HG02970 (cell line): ENCODE results near the gene MAD1L1.

Source experiments
- ATAC-seq: cut with Tn5 transposase; IDR thresholded peaks from one replicate; pipeline ENCODE4 v1.9.1; 2021; ENCODE audit warnings: mild to moderate bottlenecking, moderate library complexity, moderate number of reproducible peaks; ENCODE audit not compliant: unreplicated experiment, low FRiP score

Gene MAD1L1

GRCh38 chr7:1853986-1854865 lies 378.5 kb downstream of the MAD1L1 start:
- no peak for ATAC-seq

- ATAC-seq, result no peak
Measured at GRCh38 chr7:1853431-1853985, 379.2 kb downstream of the MAD1L1 start.

- ATAC-seq, result no peak
Measured at GRCh38 chr7:1852517-1853430, 380.0 kb downstream of the MAD1L1 start.

GRCh38 chr7:1851721-1852516 lies 380.8 kb downstream of the MAD1L1 start:
- no peak for ATAC-seq

GRCh38 chr7:1850976-1851571 lies 381.7 kb downstream of the MAD1L1 start:
- no peak for ATAC-seq

- no peak for ATAC-seq
Measured at GRCh38 chr7:1850111-1850975, 382.4 kb downstream of the MAD1L1 start.

GRCh38 chr7:1849351-1850041 lies 383.2 kb downstream of the MAD1L1 start:
- ATAC-seq, result no peak

GRCh38 chr7:1848911-1849311 lies 383.8 kb downstream of the MAD1L1 start:
- ATAC-seq, result no peak

- no peak for ATAC-seq
Measured at GRCh38 chr7:1848013-1848640, 384.6 kb downstream of the MAD1L1 start.

GRCh38 chr7:1847260-1848001 lies 385.3 kb downstream of the MAD1L1 start:
- no peak for ATAC-seq

GRCh38 chr7:1846331-1847065 lies 386.2 kb downstream of the MAD1L1 start:
- ATAC-seq, result no peak

- ATAC-seq, result no peak
Measured at GRCh38 chr7:1845536-1846311, 387.0 kb downstream of the MAD1L1 start.

- ATAC-seq, result no peak
Measured at GRCh38 chr7:1844951-1845390, 387.8 kb downstream of the MAD1L1 start.

- ATAC-seq, result no peak
Measured at GRCh38 chr7:1844336-1844950, 388.3 kb downstream of the MAD1L1 start.

GRCh38 chr7:1843921-1844335 lies 388.8 kb downstream of the MAD1L1 start:
- ATAC-seq, result no peak
